ENCODE results near the gene CRACR2B. TPM values are rescaled to one million over a fixed set of nuclear protein-coding genes. Genes with fewer than 3 reads are reported as not detected.

Gene CRACR2B
- polyA plus RNA-seq, 3 donors, result 1.0 to 11.0 (median 1.4) TPM

DNA sequence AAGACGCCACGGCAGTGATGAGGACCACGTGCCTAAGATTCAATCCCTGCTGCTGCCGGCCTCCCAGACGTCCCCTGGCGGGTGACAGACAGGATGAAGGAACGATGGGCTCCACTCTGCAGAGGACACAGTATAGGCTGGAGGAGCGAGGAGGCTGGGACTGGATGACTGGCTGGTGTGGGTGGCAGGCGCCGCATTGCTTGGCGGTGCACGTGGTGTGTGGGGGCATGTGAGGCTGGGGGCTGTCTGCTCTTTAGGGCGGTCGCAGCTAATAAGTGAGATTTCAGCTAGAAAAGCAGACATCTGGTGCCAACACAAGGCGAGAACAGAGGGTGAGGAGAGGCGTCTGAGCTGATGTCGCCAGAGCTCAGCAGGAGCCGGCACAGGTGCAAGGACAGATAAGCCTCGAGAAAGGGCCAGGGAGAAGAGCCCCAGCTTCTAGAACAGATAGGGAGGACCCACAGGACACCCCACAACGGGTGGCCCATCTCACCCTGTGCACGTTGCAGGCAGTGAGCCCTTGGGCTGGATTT, 48.1 kb downstream of the CRACR2B start:
- no peaks in the 10 kb centered on the region for H3K9me3 ChIP-seq (replicated peaks in 1 of 2; ENCODE audit: control insufficient read depth in 1 of 2, insufficient read depth in 1 of 2, low read length in 2 of 2)
- H3K27me3 Mint-ChIP-seq (ENCODE audit: low read depth in 3 of 3), result peaks cover 0 to 3% (median 3%) of the 10 kb centered on the region in 3 donors
- intact Hi-C loops (cut with micrococcal nuclease), result no loop called here
- H3K9ac ChIP-seq (ENCODE audit: insufficient read depth, low read length, poor library complexity, severe bottlenecking), result no peak overlapping the region
- H3K36me3 ChIP-seq (replicated peaks in 1 of 2; ENCODE audit: control insufficient read depth in 1 of 2, insufficient read depth in 2 of 2, low read length in 2 of 2), result peaks cover 3 to 10% of the 10 kb centered on the region in 2 donors
- peaks cover 0 to 2% (median 0%) of the 10 kb centered on the region in 7 donors for H3K9me3 Mint-ChIP-seq
- no peaks in the 10 kb centered on the region for H4K20me1 ChIP-seq (ENCODE audit: insufficient read depth, low read length)
- H3K4me3 ChIP-seq (replicated peaks in 1 of 3; ENCODE audit: low read depth in 2 of 3, low read length in 3 of 3), result no peak overlapping the region
- no peak for DNase-seq
- WGBS (ENCODE audit: insufficient coverage), result 95% methylated on average over 21 of the region's 21 CpGs
- H3K4me2 ChIP-seq (replicated peaks; ENCODE audit: extremely low read depth, low read length, poor library complexity, severe bottlenecking), result no peak overlapping the region
- no peak overlapping the region for H2AFZ ChIP-seq (ENCODE audit: insufficient read depth, low read depth, low read length, poor library complexity, severe bottlenecking)
- H3K4me1 Mint-ChIP-seq, result no peaks in the 10 kb centered on the region
- no peak overlapping the region for H3K4me3 Mint-ChIP-seq
- H3K27ac Mint-ChIP-seq, result peak overlapping the region in 2 of 7 donors; percentile 7 to 43
- TF ChIP-seq, protein P1, sequence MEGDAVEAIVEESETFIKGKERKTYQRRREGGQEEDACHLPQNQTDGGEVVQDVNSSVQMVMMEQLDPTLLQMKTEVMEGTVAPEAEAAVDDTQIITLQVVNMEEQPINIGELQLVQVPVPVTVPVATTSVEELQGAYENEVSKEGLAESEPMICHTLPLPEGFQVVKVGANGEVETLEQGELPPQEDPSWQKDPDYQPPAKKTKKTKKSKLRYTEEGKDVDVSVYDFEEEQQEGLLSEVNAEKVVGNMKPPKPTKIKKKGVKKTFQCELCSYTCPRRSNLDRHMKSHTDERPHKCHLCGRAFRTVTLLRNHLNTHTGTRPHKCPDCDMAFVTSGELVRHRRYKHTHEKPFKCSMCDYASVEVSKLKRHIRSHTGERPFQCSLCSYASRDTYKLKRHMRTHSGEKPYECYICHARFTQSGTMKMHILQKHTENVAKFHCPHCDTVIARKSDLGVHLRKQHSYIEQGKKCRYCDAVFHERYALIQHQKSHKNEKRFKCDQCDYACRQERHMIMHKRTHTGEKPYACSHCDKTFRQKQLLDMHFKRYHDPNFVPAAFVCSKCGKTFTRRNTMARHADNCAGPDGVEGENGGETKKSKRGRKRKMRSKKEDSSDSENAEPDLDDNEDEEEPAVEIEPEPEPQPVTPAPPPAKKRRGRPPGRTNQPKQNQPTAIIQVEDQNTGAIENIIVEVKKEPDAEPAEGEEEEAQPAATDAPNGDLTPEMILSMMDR (IDR thresholded peaks at IDR 0.05), result no peak
- H3K27me3 ChIP-seq (ENCODE audit: control insufficient read depth in 2 of 2, insufficient read depth in 2 of 2, low read length in 2 of 2), result no peaks in the 10 kb centered on the region
- peaks cover 10 to 23% of the 10 kb centered on the region in 2 donors for H3K36me3 Mint-ChIP-seq
- no peaks in the 10 kb centered on the region for H3K4me1 ChIP-seq (ENCODE audit: control insufficient read depth in 1 of 2, insufficient read depth in 2 of 2, low read length in 2 of 2)
- no peak overlapping the region for H3K27ac ChIP-seq (ENCODE audit: low read depth in 1 of 2, low read length in 2 of 2)
- H3K79me2 ChIP-seq (ENCODE audit: insufficient read depth, low read length), result no peaks in the 10 kb centered on the region

DNA sequence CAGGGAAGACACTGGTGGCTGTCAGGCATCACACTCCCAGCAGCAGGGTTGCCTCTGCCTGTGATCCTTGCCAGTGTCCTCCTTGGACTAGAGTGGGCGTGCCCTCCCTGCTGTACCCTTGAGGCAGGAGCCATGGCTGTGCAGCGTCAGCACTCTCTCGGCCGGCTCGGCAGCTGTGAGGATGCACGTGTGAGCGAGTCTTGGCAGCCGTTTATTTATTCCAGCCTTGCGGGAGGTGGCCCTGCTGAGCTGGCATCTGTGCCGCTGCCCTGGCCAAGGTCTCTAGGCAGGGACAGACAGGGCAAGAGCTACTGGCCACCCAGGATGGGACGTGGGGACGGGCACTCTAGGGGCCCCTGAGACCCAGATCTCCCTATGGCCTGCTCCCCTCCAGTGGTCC, 48.8 kb downstream of the CRACR2B start:
- Mint-ChIP-seq H3K4me3 (no peak overlapping the region), H3K4me1 (no peaks in the 10 kb centered on the region), H3K27ac (no peak overlapping the region), H3K27me3 (ENCODE audit: low read depth in 3 of 3) (peaks cover 0 to 1% (median 1%) of the 10 kb centered on the region in 3 donors), H3K36me3 (peaks cover 13 to 27% of the 10 kb centered on the region in 2 donors), H3K9me3 (peaks cover 0 to 2% (median 0%) of the 10 kb centered on the region in 7 donors)
- WGBS (ENCODE audit: insufficient coverage), result 96% methylated on average over 12 of the region's 12 CpGs
- no peak overlapping the region for H3K4me3 ChIP-seq (replicated peaks in 1 of 3; ENCODE audit: low read depth in 2 of 3, low read length in 3 of 3)
- TF ChIP-seq, protein P1 (IDR thresholded peaks at IDR 0.05), result no peak
- H4K20me1 ChIP-seq (ENCODE audit: insufficient read depth, low read length), result no peaks in the 10 kb centered on the region
- no peak for DNase-seq
- no peak overlapping the region for H3K27ac ChIP-seq (ENCODE audit: low read depth in 1 of 2, low read length in 2 of 2)
- no peak overlapping the region for H3K9ac ChIP-seq (ENCODE audit: insufficient read depth, low read length, poor library complexity, severe bottlenecking)
- no peaks in the 10 kb centered on the region for H3K79me2 ChIP-seq (ENCODE audit: insufficient read depth, low read length)
- peaks cover 3 to 11% of the 10 kb centered on the region in 2 donors for H3K36me3 ChIP-seq (replicated peaks in 1 of 2; ENCODE audit: control insufficient read depth in 1 of 2, insufficient read depth in 2 of 2, low read length in 2 of 2)
- no peak overlapping the region for H2AFZ ChIP-seq (ENCODE audit: insufficient read depth, low read depth, low read length, poor library complexity, severe bottlenecking)
- no peak overlapping the region for H3K4me2 ChIP-seq (replicated peaks; ENCODE audit: extremely low read depth, low read length, poor library complexity, severe bottlenecking)
- intact Hi-C loops (cut with micrococcal nuclease), result no loop called here
- no peaks in the 10 kb centered on the region for H3K9me3 ChIP-seq (replicated peaks in 1 of 2; ENCODE audit: control insufficient read depth in 1 of 2, insufficient read depth in 1 of 2, low read length in 2 of 2)
- no peaks in the 10 kb centered on the region for H3K27me3 ChIP-seq (ENCODE audit: control insufficient read depth in 2 of 2, insufficient read depth in 2 of 2, low read length in 2 of 2)
- H3K4me1 ChIP-seq (ENCODE audit: control insufficient read depth in 1 of 2, insufficient read depth in 2 of 2, low read length in 2 of 2), result no peaks in the 10 kb centered on the region
